ENCODE data around the gene HMOX1. TPM values are rescaled to one million over a fixed set of nuclear protein-coding genes. Genes with fewer than 3 reads are reported as not detected.
A peak's percentile ranks its signal among the peaks of the same experiment; 100 is the strongest.

HMOX1 gene
- total and polyA plus RNA-seq, 12 donors: 15.4 to 578 (median 39.3) TPM

DNA sequence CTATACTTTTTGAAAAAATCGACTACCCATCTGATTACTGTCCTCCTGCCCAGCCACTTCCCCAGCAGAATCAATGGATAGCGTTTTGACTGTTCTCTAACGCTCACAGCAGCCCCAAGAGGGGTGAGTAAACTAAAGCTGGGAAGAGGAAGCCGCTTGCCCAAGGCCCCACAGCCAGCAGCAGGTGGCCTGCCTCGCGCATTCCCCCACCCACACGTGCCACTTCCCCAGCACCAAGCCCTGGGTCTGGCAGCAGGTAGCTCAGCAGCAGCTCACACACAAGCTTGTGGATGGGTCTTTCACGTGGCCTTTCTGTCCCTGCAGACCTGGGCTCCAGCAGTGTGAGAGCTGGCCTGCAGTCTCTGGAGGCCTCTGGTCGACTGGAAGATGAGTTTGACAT is 46.9 kb upstream of the HMOX1 start:
- H3K36me3 ChIP-seq (replicated peaks in 1 of 2): peaks cover 0 to 85% of the 10 kb centered on the region in 2 donors
- H3K27ac ChIP-seq: peak overlapping the region in 2 of 5 donors; percentile 47 to 86
- no peak for DNase-seq
- intact Hi-C loops (cut with DNase I): no loop called here
- no peaks in the 10 kb centered on the region for H3K27me3 ChIP-seq
- no peak overlapping the region for H3K4me3 ChIP-seq
- no peaks in the 10 kb centered on the region for H3K9me3 ChIP-seq (replicated peaks in 1 of 3)
- 72 to 82% (median 75%) methylated on average over 9 of the region's 9 CpGs for WGBS, 4 donors
- peaks cover 28 to 42% of the 10 kb centered on the region in 2 donors for H3K4me1 ChIP-seq (replicated peaks in 1 of 2)
- TF ChIP-seq, protein P1, sequence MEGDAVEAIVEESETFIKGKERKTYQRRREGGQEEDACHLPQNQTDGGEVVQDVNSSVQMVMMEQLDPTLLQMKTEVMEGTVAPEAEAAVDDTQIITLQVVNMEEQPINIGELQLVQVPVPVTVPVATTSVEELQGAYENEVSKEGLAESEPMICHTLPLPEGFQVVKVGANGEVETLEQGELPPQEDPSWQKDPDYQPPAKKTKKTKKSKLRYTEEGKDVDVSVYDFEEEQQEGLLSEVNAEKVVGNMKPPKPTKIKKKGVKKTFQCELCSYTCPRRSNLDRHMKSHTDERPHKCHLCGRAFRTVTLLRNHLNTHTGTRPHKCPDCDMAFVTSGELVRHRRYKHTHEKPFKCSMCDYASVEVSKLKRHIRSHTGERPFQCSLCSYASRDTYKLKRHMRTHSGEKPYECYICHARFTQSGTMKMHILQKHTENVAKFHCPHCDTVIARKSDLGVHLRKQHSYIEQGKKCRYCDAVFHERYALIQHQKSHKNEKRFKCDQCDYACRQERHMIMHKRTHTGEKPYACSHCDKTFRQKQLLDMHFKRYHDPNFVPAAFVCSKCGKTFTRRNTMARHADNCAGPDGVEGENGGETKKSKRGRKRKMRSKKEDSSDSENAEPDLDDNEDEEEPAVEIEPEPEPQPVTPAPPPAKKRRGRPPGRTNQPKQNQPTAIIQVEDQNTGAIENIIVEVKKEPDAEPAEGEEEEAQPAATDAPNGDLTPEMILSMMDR (IDR thresholded peaks at IDR 0.05): no peak
- TF ChIP-seq POLR2A (IDR thresholded peaks at IDR 0.05): no peak

DNA sequence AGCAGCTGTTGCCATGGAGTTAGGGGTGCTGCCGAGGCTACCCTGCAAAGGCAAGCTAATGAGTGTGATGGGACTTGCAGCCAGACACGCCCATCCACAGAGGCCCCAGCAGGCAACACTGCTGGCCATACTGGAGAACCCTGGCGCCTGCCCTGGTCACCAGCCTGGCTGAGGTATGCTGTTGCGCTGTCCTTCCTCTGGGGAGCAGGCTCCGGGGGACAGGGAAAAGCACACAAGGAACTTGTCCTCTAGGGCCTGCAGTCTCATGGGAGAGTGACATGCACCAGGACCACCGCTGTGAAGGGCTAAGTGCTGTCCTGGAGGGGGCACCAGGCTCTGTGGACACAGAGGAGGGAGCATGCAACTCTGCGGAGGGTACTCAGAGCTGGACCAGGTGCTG is 45.4 kb upstream of the HMOX1 start:
- no peaks in the 10 kb centered on the region for H3K27me3 ChIP-seq
- WGBS, 4 donors: 85 to 96% (median 90%) methylated on average over 2 to 7 of the region's 7 CpGs
- peaks cover 19 to 29% of the 10 kb centered on the region in 2 donors for H3K4me1 ChIP-seq (replicated peaks in 1 of 2)
- no peak for TF ChIP-seq POLR2A (IDR thresholded peaks at IDR 0.05)
- TF ChIP-seq, protein P1 (IDR thresholded peaks at IDR 0.05): no peak
- DNase-seq: no peak
- peak overlapping the region in 4 of 5 donors; percentile 81 to 86 (median 84) for H3K27ac ChIP-seq
- H3K9me3 ChIP-seq (replicated peaks in 1 of 3): no peaks in the 10 kb centered on the region
- H3K36me3 ChIP-seq (replicated peaks in 1 of 2): peaks cover 0 to 93% of the 10 kb centered on the region in 2 donors
- no peak overlapping the region for H3K4me3 ChIP-seq
- intact Hi-C loops (cut with DNase I): no loop called here

DNA sequence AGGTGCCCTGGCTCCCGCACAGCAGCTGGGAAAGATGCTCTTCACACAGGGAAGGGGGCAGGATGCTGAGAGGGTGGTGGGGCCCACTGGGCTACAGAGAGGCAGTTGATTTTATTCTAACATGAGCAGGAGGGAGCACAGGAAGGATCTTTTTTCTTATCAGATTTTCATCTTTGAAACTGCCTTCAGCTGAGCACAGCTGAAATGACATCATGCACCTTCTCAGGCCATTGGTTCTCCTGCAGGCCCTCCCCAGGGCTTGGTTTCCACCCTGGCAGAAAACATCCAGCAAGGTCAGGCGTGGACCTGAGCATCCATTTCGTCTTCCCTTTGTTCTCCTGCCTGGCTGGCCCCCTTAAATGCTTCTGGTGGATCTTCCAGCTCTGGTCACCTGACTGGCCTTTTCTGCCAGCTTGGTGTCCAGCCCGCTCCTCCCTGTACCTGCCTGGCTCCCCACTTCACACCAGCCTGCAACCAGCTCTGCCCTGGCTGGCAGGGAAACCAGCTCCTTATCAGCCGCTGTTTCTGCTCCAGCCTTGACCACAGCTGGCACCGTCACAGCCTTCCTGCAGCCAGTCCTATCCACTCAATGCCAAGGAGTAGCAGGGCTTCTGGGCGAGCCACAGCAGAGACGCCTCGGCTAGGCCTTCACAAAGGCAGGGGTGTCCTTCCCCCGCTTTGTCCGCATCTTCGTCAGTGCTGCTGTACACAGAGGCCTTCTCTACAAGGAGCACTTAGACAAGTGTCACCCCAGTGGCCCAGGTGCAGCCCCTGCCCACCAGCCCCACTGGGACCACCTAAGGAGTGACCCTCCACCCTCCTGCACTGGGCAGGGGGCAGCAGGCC is 44.7 kb upstream of the HMOX1 start:
- Histone ChIP-seq H3K4me3 (no peak overlapping the region), H3K27me3 (no peaks in the 10 kb centered on the region), H3K36me3 (replicated peaks in 1 of 2) (peaks cover 0 to 92% of the 10 kb centered on the region in 2 donors), H3K4me1 (replicated peaks in 1 of 2) (peaks cover 16 to 23% of the 10 kb centered on the region in 2 donors), H3K27ac (peak overlapping the region; percentile 73 to 86 (median 83)), H3K9me3 (replicated peaks in 1 of 3) (no peaks in the 10 kb centered on the region)
- TF ChIP-seq POLR2A (IDR thresholded peaks at IDR 0.05): peak; percentile 22 to 44
- TF ChIP-seq, protein P1 (IDR thresholded peaks at IDR 0.05): no peak
- intact Hi-C loops (cut with DNase I): no loop called here
- DNase-seq: peak; percentile 74 to 95 (median 90)
- 35 to 61% (median 51%) methylated on average over 5 to 12 of the region's 12 CpGs for WGBS, 4 donors

DNA sequence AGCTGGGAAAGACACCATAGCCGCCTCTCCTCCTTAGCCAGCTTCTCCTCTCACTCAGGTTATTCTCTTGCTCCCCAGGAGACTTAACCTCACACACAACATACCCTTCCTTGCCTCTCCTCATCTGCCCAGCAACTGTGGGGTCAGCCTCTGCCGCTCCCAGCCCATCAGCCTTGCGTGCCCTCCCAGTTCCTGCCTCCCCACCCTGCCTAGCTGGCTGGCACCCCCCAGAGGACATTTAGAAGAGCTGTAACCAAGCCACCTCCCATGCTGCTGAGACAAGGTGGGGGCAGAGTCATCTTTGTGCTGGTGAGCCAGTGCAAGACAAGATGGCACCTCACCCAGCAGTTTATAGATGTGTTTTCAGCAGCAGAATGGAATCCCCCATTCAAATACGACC is 43.0 kb upstream of the HMOX1 start:
- intact Hi-C loops (cut with DNase I): no loop called here
- WGBS, 4 donors: 93 to 98% (median 94%) methylated on average over 4 of the region's 4 CpGs
- DNase-seq: no peak

More for the DNA sequence above, 43.0 kb upstream of the HMOX1 start:
- no peaks in the 10 kb centered on the region for H3K9me3 ChIP-seq (replicated peaks in 1 of 3)
- H3K4me1 ChIP-seq (replicated peaks in 1 of 2): peaks cover 16 to 23% of the 10 kb centered on the region in 2 donors
- peaks cover 0 to 86% of the 10 kb centered on the region in 2 donors for H3K36me3 ChIP-seq (replicated peaks in 1 of 2)
- no peaks in the 10 kb centered on the region for H3K27me3 ChIP-seq
- H3K27ac ChIP-seq: peak overlapping the region in 1 of 5 donors; percentile 86
- H3K4me3 ChIP-seq: no peak overlapping the region
- TF ChIP-seq POLR2A (IDR thresholded peaks at IDR 0.05): no peak
- TF ChIP-seq, protein P1 (IDR thresholded peaks at IDR 0.05): no peak

Data from adrenal gland (tissue), 12 donors.